ENCODE data around the gene PARP14. TPM values are rescaled to one million over a fixed set of nuclear protein-coding genes. Genes with fewer than 3 reads are reported as not detected.

PARP14 gene
- total and polyA plus RNA-seq, 10 of the 15 experiments (the other 5 are each of a cell fraction or from before 2014, with no cell fraction given), result 21.6 to 189 (median 92.7) TPM

DNA sequence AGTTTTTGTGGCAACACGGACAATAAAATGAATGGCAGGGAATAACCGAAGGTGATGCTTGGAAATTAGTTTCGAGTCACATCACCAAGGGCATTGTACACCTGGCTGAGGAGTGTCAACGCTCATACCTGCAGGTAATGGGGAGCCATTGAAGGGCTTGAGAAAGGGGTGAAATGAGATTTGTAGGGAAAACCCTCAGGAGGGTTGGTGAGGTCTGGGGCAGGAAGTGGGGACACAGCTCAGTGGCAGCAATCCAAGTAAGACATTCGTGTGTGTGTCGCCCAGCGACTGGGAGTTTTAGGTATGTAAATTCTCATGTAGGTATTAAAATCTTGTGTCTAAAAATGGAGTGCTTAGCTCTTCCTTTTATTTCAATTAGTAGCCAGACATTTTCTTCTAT is 14.3 kb downstream of the PARP14 start (continued):
- TF ChIP-seq, protein P1, sequence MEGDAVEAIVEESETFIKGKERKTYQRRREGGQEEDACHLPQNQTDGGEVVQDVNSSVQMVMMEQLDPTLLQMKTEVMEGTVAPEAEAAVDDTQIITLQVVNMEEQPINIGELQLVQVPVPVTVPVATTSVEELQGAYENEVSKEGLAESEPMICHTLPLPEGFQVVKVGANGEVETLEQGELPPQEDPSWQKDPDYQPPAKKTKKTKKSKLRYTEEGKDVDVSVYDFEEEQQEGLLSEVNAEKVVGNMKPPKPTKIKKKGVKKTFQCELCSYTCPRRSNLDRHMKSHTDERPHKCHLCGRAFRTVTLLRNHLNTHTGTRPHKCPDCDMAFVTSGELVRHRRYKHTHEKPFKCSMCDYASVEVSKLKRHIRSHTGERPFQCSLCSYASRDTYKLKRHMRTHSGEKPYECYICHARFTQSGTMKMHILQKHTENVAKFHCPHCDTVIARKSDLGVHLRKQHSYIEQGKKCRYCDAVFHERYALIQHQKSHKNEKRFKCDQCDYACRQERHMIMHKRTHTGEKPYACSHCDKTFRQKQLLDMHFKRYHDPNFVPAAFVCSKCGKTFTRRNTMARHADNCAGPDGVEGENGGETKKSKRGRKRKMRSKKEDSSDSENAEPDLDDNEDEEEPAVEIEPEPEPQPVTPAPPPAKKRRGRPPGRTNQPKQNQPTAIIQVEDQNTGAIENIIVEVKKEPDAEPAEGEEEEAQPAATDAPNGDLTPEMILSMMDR (IDR thresholded peaks at IDR 0.05 in 2 of 3, conservative IDR thresholded peaks at IDR 0.05 in 1 of 3; ENCODE audit: control insufficient read depth in 2 of 3, extremely low read depth in 1 of 3, insufficient read depth in 1 of 3, low read depth in 3 of 3, low read length in 3 of 3), result no peak
- TF ChIP-seq RUNX3 (IDR thresholded peaks at IDR 0.05; ENCODE audit: low read length), result peak; percentile 82
- no peak for TF ChIP-seq ZSCAN29 (IDR thresholded peaks at IDR 0.05)

DNA sequence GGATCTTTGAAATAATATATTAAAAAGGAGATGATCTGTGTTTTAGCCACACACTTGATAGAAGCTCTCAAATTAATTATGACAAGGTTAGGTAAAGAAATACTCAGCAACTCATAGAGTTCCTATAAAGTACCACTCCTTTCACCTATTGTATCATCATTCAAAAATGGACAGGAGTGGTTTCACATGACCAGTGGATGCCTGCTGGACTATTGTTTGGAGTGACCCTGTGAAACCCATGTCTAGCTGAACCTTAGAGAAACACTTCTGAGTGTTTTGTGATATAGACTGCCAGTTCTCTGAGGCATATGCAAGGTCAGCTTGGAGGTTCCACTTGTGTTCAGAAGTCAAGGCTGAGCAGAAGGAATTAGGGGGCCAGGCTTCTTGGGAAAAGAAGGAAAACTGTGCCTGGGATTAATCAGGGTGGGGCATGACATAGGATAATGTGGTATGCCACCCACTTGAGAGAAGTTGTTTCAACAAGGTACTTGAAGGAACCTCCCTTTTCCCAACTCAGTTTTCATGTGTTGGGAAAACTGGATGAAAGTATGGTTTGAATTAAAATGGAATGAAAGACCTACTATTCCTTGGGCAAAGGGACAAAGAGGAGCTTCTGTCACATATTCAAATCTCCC is 15.4 kb downstream of the PARP14 start:
- Histone ChIP-seq H3K27ac (ENCODE audit: control insufficient read depth, insufficient read depth) (no peak overlapping the region), H3K4me3 (no peak overlapping the region), H3K27me3 (replicated peaks in 1 of 2; ENCODE audit: control insufficient read depth in 2 of 2, insufficient read depth in 2 of 2, low read length in 1 of 2) (no peaks in the 10 kb centered on the region), H4K20me1 (ENCODE audit: control insufficient read depth, insufficient read depth) (no peaks in the 10 kb centered on the region), H3K4me1 (ENCODE audit: control insufficient read depth, insufficient read depth, low read length) (peaks cover 27% of the 10 kb centered on the region), H3K9ac (ENCODE audit: control insufficient read depth, insufficient read depth, low read length) (no peak overlapping the region), H3K9me3 (replicated peaks; ENCODE audit: control insufficient read depth, insufficient read depth, low read length) (peaks cover 7% of the 10 kb centered on the region; the same call in 2 of the 3 replicates), H3K79me2 (ENCODE audit: control insufficient read depth, insufficient read depth, low read length) (peaks cover 8% of the 10 kb centered on the region), H3K4me2 (ENCODE audit: control insufficient read depth, insufficient read depth) (no peak overlapping the region), H2AFZ (ENCODE audit: control insufficient read depth, low read depth, low read length) (no peak overlapping the region), H3K36me3 (ENCODE audit: control insufficient read depth in 2 of 2, insufficient read depth in 2 of 2, low read length in 1 of 2) (peaks cover 10 to 40% of the 10 kb centered on the region in 2 experiments)
- DNase-seq (ENCODE audit: low read depth, low spot score) (no peak), ATAC-seq (no peak), FAIRE-seq (no peak)
- CTCF ChIA-PET, result interaction anchor here (0.7 to 2.6 kb wide), 6 partner anchors 8 to 275 kb away, joined by 3 to 11 read pairs (median 4); no protein-coding TSS in a partner anchor
- in situ Hi-C loops (cut with MboI), result no loop called here
- POLR2A ChIA-PET, result interaction anchor here (1.0 to 2.3 kb wide), 5 partner anchors 10 to 280 kb away, joined by 3 to 12 read pairs (median 3); partner anchors contain the start of gene PARP14
- SMC1A ChIA-PET (ENCODE audit: uncharacterized antibody, unreplicated experiment), result interaction anchor here (0.6 to 7.3 kb wide), 12 partner anchors 16 to 307 kb away, joined by 3 to 91 read pairs (median 3); partner anchors contain the start of genes DTX3L, PARP14 and PARP9
- BruUV-seq (replicated peaks), result no TSS peak
- intact Hi-C loops (cut with micrococcal nuclease; ENCODE audit: unreplicated experiment), result no loop called here
- RAD21 ChIA-PET (ENCODE audit: unreplicated experiment), result interaction anchor here (1.1 to 4.4 kb wide), 6 partner anchors 12 to 187 kb away, joined by 3 to 30 read pairs (median 6); partner anchors contain the start of genes HSPBAP1 and PARP14
- TF ChIP-seq EP300 (IDR thresholded peaks at IDR 0.05; ENCODE audit: borderline replicate concordance in 1 of 2, control insufficient read depth in 1 of 2, low read depth in 2 of 2, low read length in 2 of 2), result no peak
- no peak for TF ChIP-seq BCL11A (IDR thresholded peaks at IDR 0.05; ENCODE audit: low read depth, low read length)
- no peak for TF ChIP-seq TCF3 (IDR thresholded peaks at IDR 0.05; ENCODE audit: borderline replicate concordance, insufficient read depth, low read depth, low read length)
- TF ChIP-seq YY1 (IDR thresholded peaks at IDR 0.05; ENCODE audit: low read depth, low read length), result no peak
- no peak for TF ChIP-seq ZNF384 (IDR thresholded peaks at IDR 0.05; ENCODE audit: borderline replicate concordance, low read depth, low read length)
- TF ChIP-seq CHD2 (IDR thresholded peaks at IDR 0.05; ENCODE audit: borderline replicate concordance, low read depth, low read length), result no peak
- TF ChIP-seq, protein P2, sequence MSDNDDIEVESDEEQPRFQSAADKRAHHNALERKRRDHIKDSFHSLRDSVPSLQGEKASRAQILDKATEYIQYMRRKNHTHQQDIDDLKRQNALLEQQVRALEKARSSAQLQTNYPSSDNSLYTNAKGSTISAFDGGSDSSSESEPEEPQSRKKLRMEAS (IDR thresholded peaks at IDR 0.05; ENCODE audit: low read depth, low read length), result no peak
- TF ChIP-seq, protein P3, sequence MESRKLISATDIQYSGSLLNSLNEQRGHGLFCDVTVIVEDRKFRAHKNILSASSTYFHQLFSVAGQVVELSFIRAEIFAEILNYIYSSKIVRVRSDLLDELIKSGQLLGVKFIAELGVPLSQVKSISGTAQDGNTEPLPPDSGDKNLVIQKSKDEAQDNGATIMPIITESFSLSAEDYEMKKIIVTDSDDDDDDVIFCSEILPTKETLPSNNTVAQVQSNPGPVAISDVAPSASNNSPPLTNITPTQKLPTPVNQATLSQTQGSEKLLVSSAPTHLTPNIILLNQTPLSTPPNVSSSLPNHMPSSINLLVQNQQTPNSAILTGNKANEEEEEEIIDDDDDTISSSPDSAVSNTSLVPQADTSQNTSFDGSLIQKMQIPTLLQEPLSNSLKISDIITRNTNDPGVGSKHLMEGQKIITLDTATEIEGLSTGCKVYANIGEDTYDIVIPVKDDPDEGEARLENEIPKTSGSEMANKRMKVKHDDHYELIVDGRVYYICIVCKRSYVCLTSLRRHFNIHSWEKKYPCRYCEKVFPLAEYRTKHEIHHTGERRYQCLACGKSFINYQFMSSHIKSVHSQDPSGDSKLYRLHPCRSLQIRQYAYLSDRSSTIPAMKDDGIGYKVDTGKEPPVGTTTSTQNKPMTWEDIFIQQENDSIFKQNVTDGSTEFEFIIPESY (IDR thresholded peaks at IDR 0.05), result no peak
- TF ChIP-seq NFYA (IDR thresholded peaks at IDR 0.05; ENCODE audit: borderline replicate concordance, low read depth, low read length), result no peak
- no peak for TF ChIP-seq SMAD1 (IDR thresholded peaks at IDR 0.05; ENCODE audit: low read depth, partially characterized antibody)
- no peak for TF ChIP-seq NR2C1 (IDR thresholded peaks at IDR 0.05)
- TF ChIP-seq, protein P4, sequence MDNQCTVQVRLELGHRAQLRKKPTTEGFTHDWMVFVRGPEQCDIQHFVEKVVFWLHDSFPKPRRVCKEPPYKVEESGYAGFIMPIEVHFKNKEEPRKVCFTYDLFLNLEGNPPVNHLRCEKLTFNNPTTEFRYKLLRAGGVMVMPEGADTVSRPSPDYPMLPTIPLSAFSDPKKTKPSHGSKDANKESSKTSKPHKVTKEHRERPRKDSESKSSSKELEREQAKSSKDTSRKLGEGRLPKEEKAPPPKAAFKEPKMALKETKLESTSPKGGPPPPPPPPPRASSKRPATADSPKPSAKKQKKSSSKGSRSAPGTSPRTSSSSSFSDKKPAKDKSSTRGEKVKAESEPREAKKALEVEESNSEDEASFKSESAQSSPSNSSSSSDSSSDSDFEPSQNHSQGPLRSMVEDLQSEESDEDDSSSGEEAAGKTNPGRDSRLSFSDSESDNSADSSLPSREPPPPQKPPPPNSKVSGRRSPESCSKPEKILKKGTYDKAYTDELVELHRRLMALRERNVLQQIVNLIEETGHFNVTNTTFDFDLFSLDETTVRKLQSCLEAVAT (IDR thresholded peaks at IDR 0.05), result no peak

Data from GM12878 (cell line).